GM06990 (cell line): ENCODE data around the gene IFIT2.

Source experiments
- DNase-seq: peaks from one replicate; pipeline ENCODE4 v3.0.0-alpha.2; 2011; ENCODE audit not compliant: insufficient read length; ENCODE audit errors: extremely low read depth
- H3K27me3 ChIP-seq: replicated peaks from 2 replicates; pipeline ENCODE4 v1.6.0; 2011; ENCODE audit warnings: low read length; ENCODE audit not compliant: control insufficient read depth, insufficient read depth
- H3K36me3 ChIP-seq: 2 replicates; pipeline ENCODE4 v1.5.1; 2011; ENCODE audit warnings: low read length; ENCODE audit not compliant: control insufficient read depth, insufficient read depth
- H3K4me3 ChIP-seq: replicated peaks from 2 replicates; pipeline ENCODE4 v1.5.1; 2011; ENCODE audit warnings: low read depth, mild to moderate bottlenecking, control low read depth, low read length
- TF ChIP-seq, protein P1 (sequence below): IDR thresholded peaks from 2 replicates; pipeline ENCODE4 v1.5.1; 2011; ENCODE audit warnings: low read length, control low read depth, mild to moderate bottlenecking, inconsistent platforms; ENCODE audit not compliant: insufficient read depth, poor library complexity, severe bottlenecking

Gene IFIT2

DNA sequence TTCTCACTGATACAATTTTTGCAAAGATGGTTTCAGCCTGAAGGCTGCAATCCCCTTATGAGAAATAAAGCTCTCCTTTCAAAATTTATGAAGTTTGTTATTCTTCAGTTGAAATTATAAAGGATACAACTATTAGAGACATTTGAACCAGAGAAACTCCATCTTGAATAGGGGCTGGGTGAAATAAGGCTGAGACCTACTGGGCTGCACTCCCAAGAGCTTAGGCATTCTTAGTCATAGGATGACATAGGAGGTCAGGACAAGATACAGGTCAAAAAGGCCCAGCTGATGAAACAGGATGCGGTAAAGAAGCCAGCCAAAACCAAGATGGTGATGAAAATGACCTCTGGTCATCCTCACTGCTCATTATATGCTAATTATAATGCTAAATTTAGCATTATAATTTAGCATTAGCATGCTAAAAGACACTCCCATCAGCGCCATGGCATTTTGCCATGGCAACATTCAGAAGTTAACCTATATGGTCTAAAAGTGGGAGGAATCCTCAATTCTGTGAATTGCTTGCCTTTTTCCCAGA is 53.6 kb downstream of the IFIT2 start:
- no peak for DNase-seq
- H3K27me3 ChIP-seq = no peaks in the 10 kb centered on the region
- TF ChIP-seq, protein P1, sequence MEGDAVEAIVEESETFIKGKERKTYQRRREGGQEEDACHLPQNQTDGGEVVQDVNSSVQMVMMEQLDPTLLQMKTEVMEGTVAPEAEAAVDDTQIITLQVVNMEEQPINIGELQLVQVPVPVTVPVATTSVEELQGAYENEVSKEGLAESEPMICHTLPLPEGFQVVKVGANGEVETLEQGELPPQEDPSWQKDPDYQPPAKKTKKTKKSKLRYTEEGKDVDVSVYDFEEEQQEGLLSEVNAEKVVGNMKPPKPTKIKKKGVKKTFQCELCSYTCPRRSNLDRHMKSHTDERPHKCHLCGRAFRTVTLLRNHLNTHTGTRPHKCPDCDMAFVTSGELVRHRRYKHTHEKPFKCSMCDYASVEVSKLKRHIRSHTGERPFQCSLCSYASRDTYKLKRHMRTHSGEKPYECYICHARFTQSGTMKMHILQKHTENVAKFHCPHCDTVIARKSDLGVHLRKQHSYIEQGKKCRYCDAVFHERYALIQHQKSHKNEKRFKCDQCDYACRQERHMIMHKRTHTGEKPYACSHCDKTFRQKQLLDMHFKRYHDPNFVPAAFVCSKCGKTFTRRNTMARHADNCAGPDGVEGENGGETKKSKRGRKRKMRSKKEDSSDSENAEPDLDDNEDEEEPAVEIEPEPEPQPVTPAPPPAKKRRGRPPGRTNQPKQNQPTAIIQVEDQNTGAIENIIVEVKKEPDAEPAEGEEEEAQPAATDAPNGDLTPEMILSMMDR = no peak

DNA sequence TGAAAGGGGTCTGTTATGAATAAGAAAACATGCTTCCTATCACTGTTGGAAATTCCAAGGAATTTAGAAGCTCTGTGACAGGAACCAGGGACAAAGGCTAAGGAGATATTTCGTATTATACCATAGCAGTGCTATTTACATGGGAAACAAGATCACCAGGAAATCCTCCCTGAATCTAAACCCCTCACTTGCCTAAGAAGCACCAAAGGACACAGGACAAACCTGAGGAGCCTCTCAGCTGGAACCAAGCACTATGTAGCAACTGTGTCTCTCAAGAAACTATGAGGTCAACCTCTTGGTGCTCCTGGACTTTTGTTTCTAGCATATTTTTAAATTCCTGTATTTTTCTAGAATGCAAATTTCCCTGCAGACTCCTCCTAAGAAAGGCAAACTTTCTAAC is 55.2 kb downstream of the IFIT2 start:
- TF ChIP-seq, protein P1 = no peak
- no peak overlapping the region for H3K4me3 ChIP-seq
- no peak for DNase-seq

More for the DNA sequence above, 53.6 kb downstream of the IFIT2 start:
- Histone ChIP-seq H3K4me3 (no peak overlapping the region), H3K36me3 (no peaks in the 10 kb centered on the region)

DNA sequence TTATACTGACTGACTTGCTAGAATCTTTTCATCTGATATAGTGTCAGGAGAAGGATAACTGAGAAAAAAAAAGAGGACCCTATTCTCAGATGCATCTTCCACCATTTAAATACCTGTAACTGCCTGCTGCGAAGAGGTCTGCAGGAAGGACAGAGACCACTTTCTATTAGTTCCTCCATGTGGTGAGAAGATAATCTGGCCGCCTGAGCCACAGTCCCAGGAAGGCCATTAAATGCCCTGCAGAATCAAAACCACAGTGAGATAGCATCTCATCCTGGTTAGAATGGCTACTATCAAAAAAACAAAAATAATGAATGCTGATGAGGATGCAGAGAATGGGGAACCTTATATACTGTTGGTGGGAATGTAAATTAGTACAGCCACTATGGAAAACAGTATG is 56.1 kb downstream of the IFIT2 start:
- TF ChIP-seq, protein P1 = no peak
- DNase-seq = no peak
- Histone ChIP-seq H3K27me3 (no peaks in the 10 kb centered on the region), H3K36me3 (no peaks in the 10 kb centered on the region), H3K4me3 (no peak overlapping the region)

More for the DNA sequence above, 55.2 kb downstream of the IFIT2 start:
- Histone ChIP-seq H3K27me3 (no peaks in the 10 kb centered on the region), H3K36me3 (no peaks in the 10 kb centered on the region)
